Kidney (tissue), 14 donors: ENCODE results near the gene OR4F15. TPM values are rescaled to one million over a fixed set of nuclear protein-coding genes. Genes with fewer than 3 reads are reported as not detected.

Experiments
- DNase-seq, 5 donors: peaks; one replicate each; pipeline ENCODE4 v3.0.0-alpha.2; 2013 to 2020
- FAIRE-seq: peaks from 2 replicates; lab custom pipeline; 2012; peaks lifted over from hg19 to GRCh38; lab: Jason Lieb, UNC
- H3K27ac ChIP-seq, 2 donors: one replicate each; pipeline ENCODE4 v1.7.0; 2013; ENCODE audit warnings: low read depth in 2 of 2, low read length in 2 of 2, inconsistent platforms in 1 of 2
- H3K27me3 ChIP-seq: one replicate; pipeline ENCODE4 v1.7.1; 2013; ENCODE audit warnings: low read length, inconsistent platforms; ENCODE audit not compliant: control insufficient read depth, insufficient read depth
- H3K36me3 ChIP-seq, 3 donors: one replicate each; pipeline versions ENCODE4 v1.7.0 to v1.7.1; 2013; ENCODE audit warnings: low read length in 3 of 3, control low read depth in 1 of 3, inconsistent platforms in 1 of 3; ENCODE audit not compliant: insufficient read depth in 3 of 3, control insufficient read depth in 2 of 3
- H3K4me1 ChIP-seq, 3 donors: one replicate each; pipeline versions ENCODE4 v1.7.0 to v1.7.1; 2013; ENCODE audit warnings: low read length in 3 of 3, inconsistent platforms in 1 of 3, low read depth in 1 of 3; ENCODE audit not compliant: control insufficient read depth in 2 of 3, insufficient read depth in 2 of 3
- H3K4me3 ChIP-seq, 3 donors: one replicate each; pipeline versions ENCODE4 v1.7.0 to v1.8.1; 2013; ENCODE audit warnings: low read length in 3 of 3, control low read depth in 1 of 3, inconsistent platforms in 1 of 3
- H3K9ac ChIP-seq, 3 donors: one replicate each; pipeline versions ENCODE4 v1.7.0 to v1.7.1; 2013; ENCODE audit warnings: low read length in 3 of 3, control low read depth in 1 of 3, inconsistent platforms in 1 of 3
- H3K9me3 ChIP-seq, 3 donors: one replicate each; pipeline versions ENCODE4 v1.7.0 to v1.7.1; 2013; ENCODE audit warnings: low read length in 3 of 3, control low read depth in 1 of 3, inconsistent platforms in 1 of 3; ENCODE audit not compliant: control insufficient read depth in 2 of 3, insufficient read depth in 1 of 3
- intact Hi-C: fragments of 100-400 bp; cut with DNase I; formaldehyde crosslinking; loops from one replicate; pipeline ENCODE4 v1.11.1; 2022
- polyA plus RNA-seq: library from polyadenylated mRNA; stranded (reverse); fragments of 350-450 nt; fragmentation: Illumina TruSeq; extraction: RNeasy Lipid Tissue Mini Kit (QIAGEN cat#74804); gene quantifications from one replicate; pipeline ENCODE4 v1.2.3, GENCODE V29; 2014; ENCODE audit warnings: low read depth, low replicate concordance; ENCODE audit not compliant: insufficient read depth
- total RNA-seq: library from RNA; stranded (reverse); fragmentation: NEBNext Ultra II Directional; extraction: Animal tissue kit (Norgen Biotek cat#: 25700); gene quantifications from one replicate; pipeline ENCODE4 v1.2.1, GENCODE V29; 2021
- TF ChIP-seq, protein P1 (sequence below): IDR thresholded peaks from 3 replicates; pipeline ENCODE4 v1.5.1; 2012; ENCODE audit warnings: mild to moderate bottlenecking, moderate library complexity, borderline replicate concordance; ENCODE audit not compliant: insufficient read depth; ENCODE audit errors: extremely low read depth
- donor health status: control.
- donor health status: control.
- donor health status: control.
- donor health status: control.
- donor health status: control.
- donor health status: DM: yes; HTN: yes; CAD: no.
- donor health status: Normal renal cell carcinoma (clear cell type).

The OR4F15 gene
- total and polyA plus RNA-seq, 2 donors from 2014 or later: 0.13 TPM; not detected in 1

DNA sequence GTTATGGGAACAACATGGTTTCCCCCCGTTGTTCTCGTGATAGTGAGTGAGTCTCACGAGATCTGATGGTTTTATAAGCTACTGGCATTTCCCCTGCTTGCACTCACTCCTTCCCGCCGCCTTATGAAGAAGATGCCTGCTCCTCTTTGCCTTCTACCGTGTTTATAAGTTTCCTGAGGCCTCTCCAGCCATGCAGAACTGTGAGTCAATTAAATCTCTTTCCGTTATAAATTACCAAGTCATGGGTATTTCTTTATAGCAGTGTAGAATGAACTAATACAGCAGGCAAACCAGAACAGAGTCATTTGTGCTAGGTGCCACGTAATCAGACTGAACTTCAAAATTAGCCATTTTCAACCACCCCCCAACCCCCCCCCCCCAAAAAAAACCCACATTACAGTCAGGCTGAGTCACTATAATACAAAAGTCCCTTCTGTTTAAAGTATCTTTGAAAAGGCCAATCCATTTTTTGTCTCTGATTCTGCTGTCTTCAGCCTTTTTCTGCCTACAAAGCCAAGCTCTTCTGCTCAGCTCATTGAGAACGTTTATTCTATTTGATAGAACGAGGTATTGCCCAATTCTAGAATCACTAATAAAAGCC lies 4.6 kb upstream of the OR4F15 start:
- Histone ChIP-seq H3K4me1 (no peaks in the 10 kb centered on the region), H3K9ac (no peak overlapping the region), H3K36me3 (no peaks in the 10 kb centered on the region), H3K4me3 (no peak overlapping the region), H3K27me3 (no peaks in the 10 kb centered on the region), H3K27ac (no peak overlapping the region), H3K9me3 (no peaks in the 10 kb centered on the region)
- DNase-seq (no peak), FAIRE-seq (no peak)
- TF ChIP-seq, protein P1, sequence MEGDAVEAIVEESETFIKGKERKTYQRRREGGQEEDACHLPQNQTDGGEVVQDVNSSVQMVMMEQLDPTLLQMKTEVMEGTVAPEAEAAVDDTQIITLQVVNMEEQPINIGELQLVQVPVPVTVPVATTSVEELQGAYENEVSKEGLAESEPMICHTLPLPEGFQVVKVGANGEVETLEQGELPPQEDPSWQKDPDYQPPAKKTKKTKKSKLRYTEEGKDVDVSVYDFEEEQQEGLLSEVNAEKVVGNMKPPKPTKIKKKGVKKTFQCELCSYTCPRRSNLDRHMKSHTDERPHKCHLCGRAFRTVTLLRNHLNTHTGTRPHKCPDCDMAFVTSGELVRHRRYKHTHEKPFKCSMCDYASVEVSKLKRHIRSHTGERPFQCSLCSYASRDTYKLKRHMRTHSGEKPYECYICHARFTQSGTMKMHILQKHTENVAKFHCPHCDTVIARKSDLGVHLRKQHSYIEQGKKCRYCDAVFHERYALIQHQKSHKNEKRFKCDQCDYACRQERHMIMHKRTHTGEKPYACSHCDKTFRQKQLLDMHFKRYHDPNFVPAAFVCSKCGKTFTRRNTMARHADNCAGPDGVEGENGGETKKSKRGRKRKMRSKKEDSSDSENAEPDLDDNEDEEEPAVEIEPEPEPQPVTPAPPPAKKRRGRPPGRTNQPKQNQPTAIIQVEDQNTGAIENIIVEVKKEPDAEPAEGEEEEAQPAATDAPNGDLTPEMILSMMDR: no peak
- intact Hi-C loops: no loop called here

DNA sequence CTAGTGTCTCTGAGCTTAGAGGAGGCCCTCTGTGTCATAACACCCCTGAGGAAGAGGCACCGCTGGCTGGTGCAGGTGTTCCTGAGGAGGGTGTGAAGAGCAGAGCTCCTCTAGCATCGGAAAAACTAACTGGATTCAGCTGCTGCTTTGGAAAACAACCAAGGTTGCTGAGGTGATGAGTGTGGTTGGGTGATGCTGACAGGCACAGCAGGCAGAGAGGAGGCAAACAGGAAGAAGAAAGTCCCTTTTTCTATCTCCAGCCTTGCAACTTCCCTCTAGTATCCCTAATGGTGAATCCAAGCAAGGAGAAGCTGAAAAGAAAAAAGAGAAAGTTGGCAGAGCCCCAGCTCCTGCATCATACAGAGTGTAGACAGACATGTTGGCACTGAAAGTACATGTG lies 3.8 kb upstream of the OR4F15 start:
- TF ChIP-seq, protein P1: no peak
- no peak for FAIRE-seq

DNA sequence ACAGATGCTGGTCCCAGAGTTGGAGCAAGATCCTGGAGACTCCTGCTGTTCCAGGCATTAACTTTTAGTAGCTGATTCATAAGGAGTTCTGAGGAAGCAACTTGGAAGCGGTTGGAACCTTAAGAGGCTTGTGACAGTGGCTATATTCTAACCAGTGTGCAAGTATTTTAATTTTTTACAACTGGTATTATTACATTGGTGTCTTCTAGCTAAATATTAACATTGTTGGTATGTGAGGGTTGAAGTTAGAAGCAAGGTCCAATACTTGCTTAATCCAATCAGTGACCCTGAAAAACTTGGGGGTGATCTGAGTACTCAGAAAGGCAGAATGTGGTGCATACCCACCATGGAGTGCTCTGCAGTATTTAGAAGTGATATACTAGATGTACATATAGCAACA lies 1.5 kb upstream of the OR4F15 start:
- no peaks in the 10 kb centered on the region for H3K27me3 ChIP-seq
- intact Hi-C loops: no loop called here
- TF ChIP-seq, protein P1: no peak
- H3K4me3 ChIP-seq: peak overlapping the region in 1 of 3 donors; percentile 17
- FAIRE-seq: no peak
- H3K9ac ChIP-seq: no peak overlapping the region
- no peaks in the 10 kb centered on the region for H3K4me1 ChIP-seq
- no peaks in the 10 kb centered on the region for H3K9me3 ChIP-seq
- no peaks in the 10 kb centered on the region for H3K36me3 ChIP-seq
- peak overlapping the region in 1 of 2 donors; percentile 35 for H3K27ac ChIP-seq
- DNase-seq: peak in 1 of 5 donors; percentile 23

More for the DNA sequence above, 3.8 kb upstream of the OR4F15 start:
- Histone ChIP-seq H3K27me3 (no peaks in the 10 kb centered on the region), H3K9me3 (no peaks in the 10 kb centered on the region), H3K27ac (no peak overlapping the region), H3K36me3 (no peaks in the 10 kb centered on the region), H3K4me3 (no peak overlapping the region), H3K4me1 (no peaks in the 10 kb centered on the region), H3K9ac (no peak overlapping the region)
- intact Hi-C loops: no loop called here
- no peak for DNase-seq
